Bronchial epithelial cell (primary cell): ENCODE data around the gene SLAIN1. TPM values are rescaled to one million over a fixed set of nuclear protein-coding genes. Genes with fewer than 3 reads are reported as not detected.

Experiments used
- DNase-seq: peaks from one replicate; pipeline ENCODE4 v3.0.0-alpha.2; 2010; ENCODE audit warnings: low read depth
- FAIRE-seq: peaks from 2 replicates; lab custom pipeline; 2011; peaks lifted over from hg19 to GRCh38; lab: Jason Lieb, UNC
- H3K27me3 ChIP-seq: 2 replicates; pipeline ENCODE4 v1.5.1; 2011; ENCODE audit warnings: low read length; ENCODE audit not compliant: control insufficient read depth, insufficient read depth
- H3K36me3 ChIP-seq: 2 replicates; pipeline ENCODE4 v1.5.1; 2011; ENCODE audit warnings: low read length; ENCODE audit not compliant: control insufficient read depth, insufficient read depth
- H3K4me3 ChIP-seq: 2 replicates; pipeline ENCODE4 v1.5.1; 2011; ENCODE audit warnings: mild to moderate bottlenecking, low read depth, low read length, control low read depth
- total RNA-seq: library from RNA; depleted of rRNA; stranded (reverse); fragments of >200 nt; gene quantifications from 2 replicates; pipeline ENCODE4 v1.2.1, GENCODE V29; 2014
- TF ChIP-seq, protein P1 (sequence below): IDR thresholded peaks from 2 replicates; pipeline ENCODE4 v1.5.1; 2011; ENCODE audit warnings: mild to moderate bottlenecking, moderate library complexity, low read length, control low read depth, inconsistent platforms; ENCODE audit not compliant: insufficient read depth, severe bottlenecking

SLAIN1 gene
- total RNA-seq, 1 donor from 2014 or later = under 0.01 TPM

DNA sequence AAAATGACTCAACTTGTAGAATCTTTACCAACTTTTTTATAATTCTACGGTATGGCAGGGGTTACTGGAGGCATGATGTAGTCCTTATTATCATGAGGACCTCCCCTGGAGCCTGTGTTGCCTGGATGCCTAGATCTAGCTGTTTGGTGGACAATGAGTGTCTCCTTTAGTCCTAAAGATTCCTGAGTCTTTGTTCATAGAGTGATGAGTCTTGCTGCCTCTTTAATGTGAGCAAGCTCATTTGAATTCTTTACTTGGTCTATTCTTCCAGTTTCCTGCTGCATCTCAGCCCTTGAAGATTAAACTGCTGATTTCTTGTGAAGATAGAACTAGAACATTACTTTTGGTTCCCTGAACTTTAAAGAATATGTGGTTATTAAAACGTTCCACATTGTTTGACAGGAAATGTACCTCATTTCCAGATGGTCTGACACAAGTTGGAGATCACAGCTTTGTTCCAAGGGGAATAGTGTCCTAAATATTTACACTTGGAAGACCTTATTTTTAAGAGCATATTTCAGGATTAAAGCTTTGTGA, 51.9 kb downstream of the SLAIN1 start:
- TF ChIP-seq, protein P1, sequence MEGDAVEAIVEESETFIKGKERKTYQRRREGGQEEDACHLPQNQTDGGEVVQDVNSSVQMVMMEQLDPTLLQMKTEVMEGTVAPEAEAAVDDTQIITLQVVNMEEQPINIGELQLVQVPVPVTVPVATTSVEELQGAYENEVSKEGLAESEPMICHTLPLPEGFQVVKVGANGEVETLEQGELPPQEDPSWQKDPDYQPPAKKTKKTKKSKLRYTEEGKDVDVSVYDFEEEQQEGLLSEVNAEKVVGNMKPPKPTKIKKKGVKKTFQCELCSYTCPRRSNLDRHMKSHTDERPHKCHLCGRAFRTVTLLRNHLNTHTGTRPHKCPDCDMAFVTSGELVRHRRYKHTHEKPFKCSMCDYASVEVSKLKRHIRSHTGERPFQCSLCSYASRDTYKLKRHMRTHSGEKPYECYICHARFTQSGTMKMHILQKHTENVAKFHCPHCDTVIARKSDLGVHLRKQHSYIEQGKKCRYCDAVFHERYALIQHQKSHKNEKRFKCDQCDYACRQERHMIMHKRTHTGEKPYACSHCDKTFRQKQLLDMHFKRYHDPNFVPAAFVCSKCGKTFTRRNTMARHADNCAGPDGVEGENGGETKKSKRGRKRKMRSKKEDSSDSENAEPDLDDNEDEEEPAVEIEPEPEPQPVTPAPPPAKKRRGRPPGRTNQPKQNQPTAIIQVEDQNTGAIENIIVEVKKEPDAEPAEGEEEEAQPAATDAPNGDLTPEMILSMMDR = no peak
- Histone ChIP-seq H3K36me3 (no peaks in the 10 kb centered on the region), H3K4me3 (no peak overlapping the region), H3K27me3 (no peaks in the 10 kb centered on the region)
- no peak for DNase-seq
- FAIRE-seq = no peak

DNA sequence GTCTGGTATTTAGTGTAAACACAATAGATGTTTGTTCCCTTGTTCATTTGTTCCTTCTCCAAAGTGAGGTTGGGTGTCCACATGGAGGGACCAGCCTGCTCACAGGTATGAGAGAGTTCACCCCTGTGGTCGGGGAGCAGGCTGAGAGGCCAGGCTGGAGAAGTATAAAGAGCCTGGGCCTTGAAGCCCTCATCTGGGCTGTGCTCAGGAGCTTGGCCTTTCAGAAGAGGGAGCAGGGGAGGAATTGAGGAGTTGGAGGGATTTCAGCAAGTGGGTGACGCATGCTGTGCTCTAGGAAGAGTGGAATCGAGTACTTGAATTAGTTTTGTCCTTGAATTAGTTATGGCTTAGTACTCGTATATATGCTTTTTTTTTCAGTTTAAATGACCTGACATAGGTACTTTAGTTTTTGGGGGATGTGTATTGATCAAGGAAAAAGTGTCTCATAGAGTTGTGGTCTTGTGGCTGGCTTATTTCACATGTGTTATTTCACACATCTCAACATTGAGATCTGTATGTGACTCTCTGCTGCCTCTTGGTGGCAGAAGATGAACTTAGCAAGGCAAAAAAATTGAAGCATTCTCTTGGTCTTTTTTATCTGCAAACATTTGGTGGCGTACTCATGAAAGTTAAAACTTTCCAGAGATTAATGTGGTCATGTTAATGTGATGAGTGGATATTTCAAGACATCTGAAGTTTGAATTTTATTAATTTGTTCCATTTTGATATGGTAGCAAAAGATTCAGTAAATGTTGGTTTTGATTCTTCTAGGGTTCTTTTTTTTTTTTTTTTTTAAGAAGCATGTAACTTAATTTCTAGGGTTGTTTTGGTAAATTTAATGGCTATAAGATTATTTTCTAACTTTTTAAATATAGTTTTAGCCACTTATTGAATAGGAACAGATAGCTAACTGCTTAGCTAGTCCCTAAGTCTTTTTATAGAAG, 54.3 kb downstream of the SLAIN1 start:
- Histone ChIP-seq H3K36me3 (no peaks in the 10 kb centered on the region), H3K4me3 (no peak overlapping the region), H3K27me3 (no peaks in the 10 kb centered on the region)
- TF ChIP-seq, protein P1 = peak; percentile 61
- peak; percentile 59 for DNase-seq
- no peak for FAIRE-seq

DNA sequence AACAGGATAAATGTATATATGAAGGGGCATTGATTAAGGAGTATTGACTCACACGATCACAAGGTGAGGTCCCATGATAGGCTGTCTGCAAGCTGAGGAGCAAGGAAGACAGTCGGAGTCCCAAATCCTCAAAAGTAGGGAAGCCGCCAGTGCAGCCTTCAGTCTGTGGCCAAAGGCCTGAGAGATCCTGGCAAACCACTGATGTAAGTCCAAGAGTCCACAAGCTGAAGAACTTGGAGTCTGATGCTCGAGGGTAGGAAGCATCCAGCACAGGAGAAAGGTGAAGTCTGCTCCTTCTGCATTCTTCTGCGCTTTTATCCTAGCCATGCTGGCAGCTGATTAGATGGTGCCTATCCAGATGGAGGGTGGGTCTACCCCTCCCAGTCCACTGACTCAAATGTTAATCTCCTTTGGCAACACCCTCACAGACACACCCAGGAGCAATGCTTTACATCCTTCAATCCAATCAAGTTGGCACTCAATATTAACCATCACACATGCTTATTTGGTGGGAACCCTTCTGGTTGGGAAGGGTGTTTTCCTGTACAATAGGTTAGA, 55.1 kb downstream of the SLAIN1 start:
- TF ChIP-seq, protein P1 = no peak
- Histone ChIP-seq H3K27me3 (no peaks in the 10 kb centered on the region), H3K36me3 (no peaks in the 10 kb centered on the region), H3K4me3 (no peak overlapping the region)
- DNase-seq = no peak
- FAIRE-seq = no peak

DNA sequence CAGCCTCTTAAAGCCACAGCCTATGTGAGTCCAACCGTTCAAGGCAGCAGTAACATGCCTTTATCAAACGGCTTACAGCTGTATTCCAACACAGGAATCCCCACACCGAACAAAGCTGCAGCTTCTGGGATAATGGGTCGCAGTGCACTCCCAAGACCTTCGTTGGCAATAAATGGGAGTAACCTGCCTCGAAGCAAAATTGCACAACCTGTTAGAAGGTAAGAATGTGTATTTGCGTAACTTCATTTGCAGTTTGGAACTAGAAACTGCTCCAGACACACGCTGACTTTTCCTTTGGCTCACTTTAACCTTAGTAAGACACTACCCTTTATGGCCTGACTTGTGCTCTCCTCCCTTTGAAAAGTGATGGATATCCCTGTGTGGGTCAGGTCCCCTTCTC, 63.4 kb downstream of the SLAIN1 start:
- no peaks in the 10 kb centered on the region for H3K27me3 ChIP-seq
- DNase-seq = no peak
- no peaks in the 10 kb centered on the region for H3K36me3 ChIP-seq
- no peak overlapping the region for H3K4me3 ChIP-seq
- no peak for FAIRE-seq
- TF ChIP-seq, protein P1 = no peak

DNA sequence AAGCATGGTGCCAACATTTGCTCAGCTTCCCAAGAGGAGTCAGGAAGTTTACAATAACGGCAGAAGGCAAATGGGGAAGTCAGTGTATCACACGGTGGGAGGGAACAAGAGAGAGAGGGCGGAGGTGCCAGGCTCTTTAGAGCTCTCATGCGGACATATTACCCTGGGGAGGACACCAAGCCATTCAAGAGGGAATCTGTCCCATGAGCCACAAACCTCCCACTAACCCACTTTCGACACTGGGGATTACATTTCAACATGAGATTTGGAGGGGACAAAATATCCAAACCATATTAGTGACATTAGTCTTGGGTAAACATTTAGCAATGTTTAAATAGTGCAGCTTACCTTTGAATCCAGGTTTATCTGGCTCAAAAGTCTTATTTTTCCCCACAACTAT, 69.9 kb downstream of the SLAIN1 start:
- no peak for DNase-seq

More for the DNA sequence above, 69.9 kb downstream of the SLAIN1 start:
- Histone ChIP-seq H3K36me3 (no peaks in the 10 kb centered on the region), H3K4me3 (no peak overlapping the region), H3K27me3 (no peaks in the 10 kb centered on the region)
- no peak for FAIRE-seq
- TF ChIP-seq, protein P1 = no peak
